Activated CD4-positive, alpha-beta T cell treated with anti-CD3 and anti-CD28 coated beads, Interleukin-2, Interleukin-6, amounts not matched to agents 100 ng/mL and 50 ng/mL, durations not matched to agents 16 hours and 8 hours (primary cell): ENCODE data around the gene TBC1D25.

ENCODE experiments used
- DNase-seq: peaks from one replicate; pipeline ENCODE4 v3.0.0-alpha.2; 2020

Gene TBC1D25

GRCh38 chrX:48573690-48574269, 34.3 kb downstream of the TBC1D25 start:
- no peak for DNase-seq

- DNase-seq: peak; percentile 95
Measured at GRCh38 chrX:48574270-48575266, 35.1 kb downstream of the TBC1D25 start, which contains the start of gene RBM3. Gene RBM3, plus strand, starts transcription at chrX:48574484. Its CDS starts 697 bp downstream, at chrX:48575181.

DNA sequence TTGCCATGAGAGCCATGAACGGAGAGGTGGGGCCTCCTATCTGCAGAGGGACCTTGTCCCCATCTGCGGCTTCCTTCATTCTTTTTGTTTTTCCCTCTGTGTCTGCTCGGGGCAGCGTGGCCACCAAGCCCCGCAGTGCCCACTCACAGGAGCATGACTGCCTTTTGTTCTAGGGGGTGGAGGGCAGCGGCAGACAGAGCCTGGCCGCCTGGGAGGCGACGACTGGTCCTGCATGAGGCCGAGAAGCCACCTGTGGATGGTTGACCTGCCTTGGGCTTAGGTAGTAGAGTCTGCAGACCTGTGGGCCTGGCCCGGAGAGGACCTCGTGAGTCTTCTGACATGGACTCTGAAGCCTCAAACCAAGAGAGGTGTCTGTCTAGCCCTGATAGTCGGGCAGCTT, 36.1 kb downstream of the TBC1D25 start:
- DNase-seq: no peak

- no peak for DNase-seq
Measured at GRCh38 chrX:48576108-48576507, 36.6 kb downstream of the TBC1D25 start.

- DNase-seq: no peak
Measured at GRCh38 chrX:48578661-48579128, 39.2 kb downstream of the TBC1D25 start.

GRCh38 chrX:48579259-48579658, 39.7 kb downstream of the TBC1D25 start:
- DNase-seq: no peak

- DNase-seq: no peak
Measured at GRCh38 chrX:48580662-48581061, 41.1 kb downstream of the TBC1D25 start.

- no peak for DNase-seq
Measured at GRCh38 chrX:48584698-48585097, 45.2 kb downstream of the TBC1D25 start.

DNA sequence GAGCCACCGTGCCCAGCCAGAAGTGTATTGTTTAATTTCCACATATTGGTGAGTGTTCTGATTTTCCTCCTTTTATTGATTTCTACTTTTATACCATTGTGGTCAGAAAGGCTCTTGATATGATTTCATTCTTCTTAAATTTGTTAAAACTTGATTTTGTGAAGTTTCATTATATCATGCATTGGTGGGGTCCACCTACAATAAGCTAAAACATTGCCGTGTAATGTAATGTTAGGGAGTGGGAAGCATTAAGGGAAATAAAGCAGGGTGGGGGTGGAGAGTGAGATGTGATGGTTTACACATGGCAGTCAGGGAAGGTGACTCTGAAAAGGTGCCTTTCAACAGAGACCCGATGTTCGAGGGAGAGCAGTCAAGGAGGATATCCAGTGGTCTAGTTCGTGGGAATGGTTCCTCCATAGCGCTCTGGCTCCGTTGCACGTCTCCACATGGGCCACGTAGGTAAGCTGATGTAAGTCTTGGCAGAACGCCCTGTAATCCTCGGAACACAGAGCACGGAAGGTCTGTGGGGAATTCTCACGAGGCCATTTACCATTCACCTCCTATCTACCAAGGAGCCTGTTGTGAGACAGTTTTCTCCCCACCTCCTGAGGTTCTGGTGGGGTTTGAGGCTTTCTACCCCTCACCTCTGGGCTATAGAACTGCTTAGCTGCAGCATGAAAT, 50.1 kb downstream of the TBC1D25 start:
- no peak for DNase-seq

DNA sequence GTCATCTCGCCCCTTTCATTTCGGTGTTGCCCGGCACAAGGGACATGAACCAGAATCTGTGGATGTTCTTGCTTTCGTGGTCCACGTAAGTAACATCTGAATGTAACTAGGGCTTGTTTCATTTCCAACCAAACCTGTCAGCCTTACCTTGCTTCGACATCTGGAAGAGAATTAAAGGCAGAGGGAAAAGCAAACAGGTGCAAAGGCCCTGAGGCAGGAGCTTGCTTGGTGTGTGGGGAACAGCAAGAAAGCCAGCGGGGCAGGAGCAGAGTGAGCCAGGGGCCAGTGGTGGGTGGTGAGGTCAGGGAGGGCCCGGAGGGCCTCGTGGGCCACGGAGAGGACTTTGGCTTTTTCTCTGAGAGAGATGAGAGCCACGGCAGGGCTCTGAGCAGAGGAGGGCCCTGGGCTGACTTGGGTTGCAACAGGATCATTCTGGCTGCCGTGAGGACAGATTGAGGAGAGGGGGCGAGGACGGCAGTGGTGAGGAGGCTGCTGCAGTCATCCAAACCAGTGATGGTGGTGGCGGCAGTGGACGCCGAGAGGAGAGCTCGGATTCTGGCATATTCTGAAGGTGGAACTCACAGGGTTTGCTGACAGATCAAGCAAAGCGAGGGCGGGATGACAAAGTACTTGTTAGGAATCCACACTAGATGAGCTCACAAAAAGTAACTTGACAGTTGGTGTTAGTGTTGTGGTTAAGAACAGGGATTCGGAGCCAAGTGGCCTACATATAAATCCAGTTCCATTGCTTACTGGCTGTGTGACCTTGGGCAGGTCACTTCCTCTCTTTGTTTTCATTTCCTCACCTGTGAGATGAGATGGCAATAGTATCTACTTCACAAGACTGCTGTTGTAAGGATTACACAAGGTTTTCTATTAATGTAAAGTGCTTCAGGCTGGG, 50.9 kb downstream of the TBC1D25 start:
- no peak for DNase-seq

- no peak for DNase-seq
Measured at GRCh38 chrX:48591255-48591791, 51.8 kb downstream of the TBC1D25 start.

DNA sequence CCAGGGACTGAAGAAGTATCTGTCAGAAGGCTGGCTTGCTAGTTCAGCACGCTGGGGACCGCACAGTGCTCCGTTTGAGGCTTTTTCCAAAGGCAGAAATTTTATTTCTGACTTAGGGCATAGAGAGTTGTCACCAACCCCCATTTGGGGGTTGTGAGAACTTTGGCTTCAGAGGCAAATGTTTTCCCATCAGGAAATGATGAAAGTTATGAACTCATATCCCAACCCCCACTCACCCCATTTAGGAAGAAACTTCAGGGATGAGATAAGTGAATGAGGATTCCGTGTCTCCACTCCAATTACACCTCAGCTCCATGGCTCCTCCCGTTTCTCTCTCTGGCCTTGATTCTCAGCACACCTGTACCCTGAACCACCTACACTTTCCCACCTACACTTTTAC, 53.5 kb downstream of the TBC1D25 start:
- no peak for DNase-seq

DNA sequence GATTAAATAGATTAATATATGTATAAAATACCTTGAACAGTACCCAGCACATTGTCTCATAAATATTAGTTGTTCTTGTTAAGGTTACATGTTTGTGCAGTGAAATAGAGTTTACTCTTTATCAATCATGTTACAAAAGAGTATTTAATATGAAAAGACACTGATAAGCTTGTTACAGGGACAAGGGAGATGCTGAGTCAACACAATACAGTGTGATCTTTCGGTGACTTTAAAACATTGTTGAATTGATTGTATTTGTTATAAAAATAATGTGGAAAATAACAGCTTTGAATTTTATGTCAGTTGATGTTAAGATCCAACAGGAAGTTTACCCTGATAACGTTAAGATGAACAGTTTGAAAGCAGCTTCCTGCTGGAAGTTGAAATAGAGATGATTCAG, 56.4 kb downstream of the TBC1D25 start:
- no peak for DNase-seq

DNA sequence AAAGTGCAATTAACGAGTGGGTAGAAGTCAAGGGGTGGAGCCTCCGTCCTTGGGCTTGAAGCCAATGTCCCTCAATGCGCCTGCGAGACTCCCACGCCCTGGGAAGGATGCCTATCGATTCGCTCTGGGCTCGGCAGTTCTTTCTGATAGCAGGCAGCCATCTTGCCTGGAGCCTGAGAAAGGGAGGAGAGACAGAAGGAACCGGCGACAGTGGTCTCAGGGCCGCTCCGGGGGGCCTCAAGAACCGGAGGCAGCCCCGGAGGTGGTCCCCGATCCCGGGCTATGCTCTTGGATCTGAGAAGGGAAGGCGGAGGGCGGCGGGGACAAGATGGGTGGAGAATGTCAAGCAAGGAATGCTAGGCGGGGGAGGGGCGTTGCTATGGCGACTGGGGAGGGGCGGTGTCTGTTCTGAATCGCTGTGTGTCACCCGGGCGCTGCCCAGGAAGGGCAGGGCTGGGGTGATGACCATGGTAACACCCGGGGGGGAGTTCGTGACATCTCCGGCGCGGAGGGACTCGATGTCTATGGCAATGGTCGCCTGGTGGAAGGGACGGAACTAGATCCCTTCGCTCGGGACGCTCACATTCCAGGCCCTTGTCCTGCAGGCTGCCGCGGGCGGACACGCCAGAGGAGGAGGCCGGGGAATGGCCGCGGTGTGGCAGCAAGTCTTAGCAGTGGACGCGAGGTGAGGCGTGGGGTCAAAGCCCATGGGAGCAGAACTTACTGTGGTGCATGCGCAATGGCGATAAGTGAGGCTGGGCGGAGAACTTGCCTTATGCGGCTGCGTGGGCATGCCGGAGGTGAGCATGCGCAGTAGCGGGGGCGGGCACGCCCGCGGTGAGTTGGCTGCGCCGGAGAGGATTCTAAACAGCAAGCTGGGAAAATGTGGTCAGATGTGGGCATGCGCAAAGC, 58.1 kb downstream of the TBC1D25 start, which contains the start of gene WDR13:
WDR13 (plus strand) TSS at position 140 of the 912 bp plus-strand sequence; CDS start at position 645, 505 bp downstream.
- peak; percentile 94 for DNase-seq

GRCh38 chrX:48598614-48599013, 59.1 kb downstream of the TBC1D25 start:
- DNase-seq: no peak

- no peak for DNase-seq
Measured at GRCh38 chrX:48599341-48599740, 59.8 kb downstream of the TBC1D25 start.

DNA sequence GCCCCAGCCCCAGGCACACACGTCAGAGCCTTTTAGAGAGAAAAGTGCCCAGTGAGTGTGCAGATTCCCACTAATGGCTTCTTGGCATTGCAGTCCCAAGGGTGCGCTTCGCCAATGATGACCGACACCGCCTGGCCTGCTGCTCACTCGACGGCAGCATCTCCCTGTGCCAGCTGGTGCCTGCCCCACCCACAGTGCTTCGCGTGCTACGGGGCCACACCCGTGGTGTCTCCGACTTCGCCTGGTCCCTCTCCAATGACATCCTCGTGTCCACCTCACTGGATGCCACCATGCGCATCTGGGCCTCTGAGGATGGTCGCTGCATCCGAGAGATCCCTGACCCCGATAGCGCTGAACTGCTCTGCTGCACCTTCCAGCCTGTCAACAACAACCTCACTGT, 60.7 kb downstream of the TBC1D25 start:
- no peak for DNase-seq

GRCh38 chrX:48601741-48602394, 62.4 kb downstream of the TBC1D25 start:
- DNase-seq: no peak

DNA sequence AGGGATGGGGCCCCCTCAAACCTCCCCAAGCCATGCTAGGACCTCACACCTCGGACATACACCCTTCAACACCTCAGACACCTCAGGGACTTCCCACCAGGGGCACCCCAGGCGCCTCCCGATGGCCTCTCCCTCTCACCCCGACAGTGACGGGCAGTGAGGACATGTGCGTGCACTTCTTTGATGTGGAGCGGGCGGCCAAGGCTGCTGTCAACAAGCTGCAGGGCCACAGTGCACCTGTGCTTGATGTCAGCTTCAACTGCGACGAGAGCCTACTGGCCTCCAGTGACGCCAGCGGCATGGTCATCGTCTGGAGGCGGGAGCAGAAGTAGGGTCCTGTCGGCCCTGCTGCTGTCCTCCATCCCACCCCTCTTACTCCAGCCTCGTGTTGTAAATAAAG, 65.2 kb downstream of the TBC1D25 start:
- no peak for DNase-seq

- no peak for DNase-seq
Measured at GRCh38 chrX:48606091-48606490, 66.6 kb downstream of the TBC1D25 start.
